Islet precursor cell (in vitro differentiated cells): ENCODE data around the gene CCPG1.

Experiments used
- DNase-seq: peaks from one replicate; pipeline ENCODE4 v3.0.0-alpha.2; 2018

CCPG1 gene

DNA sequence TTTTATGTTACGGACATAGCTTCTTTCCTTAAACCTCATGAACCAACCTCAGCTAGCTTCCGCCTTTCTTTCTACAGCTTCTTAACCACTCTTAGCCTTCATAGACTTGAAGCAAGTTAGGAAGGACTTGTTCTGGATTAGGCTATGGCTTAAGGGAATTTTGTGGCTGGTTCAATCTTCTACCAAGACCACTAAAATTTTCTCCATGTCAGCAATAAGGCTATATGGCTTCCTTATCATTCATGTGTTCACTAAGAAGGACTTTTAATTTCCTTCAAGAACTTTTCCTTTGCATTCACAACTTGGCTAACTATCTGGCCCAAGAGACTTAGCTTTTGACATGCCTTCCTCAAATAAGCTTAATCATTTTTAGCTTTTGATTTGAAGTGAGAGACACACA lies 24.5 kb downstream of the CCPG1 start:
- DNase-seq, result no peak

DNA sequence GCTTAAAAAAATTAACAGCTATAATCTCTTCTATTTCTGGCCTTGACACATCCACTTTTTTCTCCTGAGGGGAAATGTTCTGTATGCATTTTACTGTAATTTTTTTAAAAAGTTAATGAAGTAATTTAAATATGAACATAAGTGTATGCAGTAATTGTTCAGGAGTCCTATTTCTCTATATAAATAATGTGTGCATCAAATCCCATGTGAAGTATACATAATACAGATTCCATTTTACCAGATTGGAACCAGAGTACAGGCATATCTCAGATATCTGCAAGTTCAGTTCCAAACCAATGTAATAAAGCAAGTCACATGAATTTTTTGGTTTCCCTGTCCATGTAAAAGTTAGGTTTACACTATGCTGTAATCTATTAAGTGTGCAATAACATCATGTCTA lies 26.6 kb downstream of the CCPG1 start:
- no peak for DNase-seq

DNA sequence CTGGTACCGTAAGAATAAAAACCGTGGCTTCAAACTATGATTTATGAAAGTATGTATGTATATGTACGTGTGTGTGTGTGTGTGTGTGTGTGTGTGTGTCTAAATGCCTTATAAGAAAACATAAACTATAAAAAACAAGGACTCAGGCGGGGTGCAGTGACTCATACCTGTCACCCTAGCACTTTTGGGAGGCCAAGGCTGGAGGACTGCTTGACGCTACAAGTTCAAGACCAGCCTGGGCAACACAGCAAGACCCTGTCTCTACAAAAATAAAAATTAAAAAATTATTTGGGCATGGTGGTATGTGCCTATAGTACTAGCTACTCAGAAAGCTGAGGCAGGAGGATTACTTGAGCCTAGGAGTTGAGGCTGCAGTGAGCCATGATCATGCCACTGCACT lies 29.1 kb downstream of the CCPG1 start:
- DNase-seq, result no peak

DNA sequence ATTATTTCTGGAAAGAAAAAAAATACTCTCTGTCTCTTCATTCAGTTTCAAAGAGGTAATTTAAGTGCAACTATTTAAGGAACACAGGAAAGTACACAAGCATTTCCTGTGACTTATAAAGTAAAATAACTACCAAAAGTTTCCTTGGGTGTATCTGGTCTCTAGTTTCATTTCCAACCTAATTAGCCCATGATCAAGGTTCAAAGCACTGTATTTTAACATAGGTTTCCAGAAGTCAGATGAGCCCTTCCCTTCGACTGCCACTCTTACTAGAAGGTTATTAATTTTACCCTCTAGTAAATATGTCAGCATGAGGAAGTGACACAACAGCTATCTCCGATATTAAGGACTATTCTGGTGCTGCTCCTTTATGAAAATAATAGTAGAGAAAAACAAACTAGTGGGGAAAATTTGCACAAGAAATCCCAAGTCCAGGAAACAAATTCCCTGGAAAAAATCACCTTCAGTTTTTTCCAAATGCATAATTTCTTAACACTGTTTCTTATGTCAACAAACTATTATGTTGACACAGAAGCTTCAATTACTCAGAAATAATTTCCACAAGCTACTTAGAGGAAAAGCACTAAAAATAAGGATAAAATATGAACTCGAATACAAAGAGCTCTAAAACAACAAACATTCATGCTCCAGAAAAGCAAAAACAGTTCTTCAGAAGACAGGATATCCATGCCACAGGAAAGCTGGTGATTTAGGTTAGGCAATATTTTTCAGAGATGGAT lies 35.3 kb downstream of the CCPG1 start:
- DNase-seq, result no peak

DNA sequence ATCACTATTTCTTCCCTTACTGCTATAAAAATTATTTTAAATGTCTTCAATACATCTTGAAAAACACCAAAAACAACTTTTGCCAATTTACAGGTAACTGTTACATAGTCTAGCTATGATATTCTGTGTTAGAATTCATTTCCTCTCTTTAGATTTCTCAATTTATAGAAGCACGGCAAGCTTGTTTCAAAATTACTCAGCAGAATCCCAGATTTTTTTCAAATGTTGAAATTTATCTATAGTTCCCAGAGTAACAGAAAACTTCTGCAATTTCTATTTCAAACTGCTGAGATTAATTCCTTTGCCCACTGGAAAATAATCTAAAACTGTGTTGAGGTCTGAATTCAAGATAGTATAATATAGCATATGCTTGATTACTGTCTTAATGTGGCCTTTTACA lies 41.2 kb downstream of the CCPG1 start:
- DNase-seq, result no peak

DNA sequence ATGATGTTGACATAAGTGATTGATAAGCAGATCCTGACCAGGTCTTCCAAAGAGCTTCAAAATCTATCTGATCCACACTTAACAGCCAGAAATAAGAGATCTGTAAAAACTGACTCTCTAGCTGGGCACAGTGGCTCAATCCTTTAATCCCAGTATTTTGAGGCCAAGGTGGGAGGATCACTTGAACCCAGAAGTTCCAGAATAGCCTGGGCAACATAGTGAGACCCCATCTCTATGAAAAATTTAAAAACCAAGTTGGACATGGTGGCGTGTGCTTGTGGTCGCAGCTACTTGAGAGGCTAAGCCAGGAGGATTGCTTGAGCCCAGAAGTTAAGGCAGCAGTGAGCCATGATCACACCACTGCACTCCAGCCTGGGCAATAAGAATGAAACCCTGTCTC lies 45.5 kb downstream of the CCPG1 start:
- DNase-seq, result no peak

DNA sequence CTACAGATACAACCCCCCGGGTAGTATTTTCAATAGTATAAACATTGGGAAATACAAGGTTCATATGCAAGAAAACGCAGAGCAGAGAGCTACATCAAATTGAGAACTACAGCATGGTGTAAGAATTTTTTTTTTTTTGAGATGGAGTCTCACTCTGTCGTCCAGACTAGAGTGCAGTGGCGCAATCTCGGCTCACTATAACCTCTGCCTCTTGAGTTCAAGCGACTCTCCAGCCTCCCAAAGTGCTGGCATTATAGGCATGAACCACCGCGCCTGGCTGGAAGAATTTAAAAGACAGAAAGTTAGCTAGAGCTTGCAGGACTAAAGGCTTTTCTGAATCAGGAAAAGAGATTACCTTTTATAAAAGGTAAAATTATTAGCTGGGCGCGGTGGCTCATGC lies 47.1 kb downstream of the CCPG1 start:
- DNase-seq, result no peak

DNA sequence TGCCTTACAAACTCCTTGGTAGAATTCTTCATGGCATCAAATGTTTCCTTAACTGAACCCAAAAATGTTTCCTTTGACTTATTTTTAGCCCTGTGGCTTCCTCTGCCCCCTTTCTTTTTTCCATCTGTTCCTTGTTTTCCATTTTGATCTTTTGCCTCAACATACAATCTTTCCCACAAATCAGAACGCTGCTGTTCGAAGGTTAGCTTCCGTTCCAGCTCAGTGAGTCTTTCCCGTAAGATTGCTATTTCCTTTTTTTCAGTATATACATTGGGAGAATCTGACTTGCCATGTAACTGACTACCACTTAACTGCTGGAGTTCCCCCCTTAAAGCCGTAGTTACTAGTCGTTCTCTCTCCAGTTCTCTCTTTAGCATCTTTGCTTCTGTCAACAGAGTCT lies 47.9 kb downstream of the CCPG1 start:
- DNase-seq, result no peak

DNA sequence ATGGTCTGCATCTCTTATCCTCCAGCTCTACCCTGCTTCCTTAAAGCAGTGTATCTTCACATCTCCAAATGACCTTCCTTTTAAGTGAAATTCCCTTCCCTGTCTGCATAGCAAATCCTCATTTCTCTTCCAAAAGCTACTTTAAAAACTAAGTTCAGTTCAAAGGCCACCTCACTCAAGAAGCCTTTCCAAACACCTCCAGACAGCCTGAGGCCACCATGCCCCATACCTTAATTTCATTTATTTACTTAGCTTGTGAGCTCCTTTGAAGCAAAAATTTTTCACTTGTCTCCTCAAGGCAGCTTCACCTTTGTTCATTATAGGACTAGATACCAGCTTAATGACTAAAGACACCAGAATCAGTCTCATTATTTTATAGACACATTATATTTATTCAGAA lies 49.7 kb downstream of the CCPG1 start:
- DNase-seq, result peak; percentile 60

DNA sequence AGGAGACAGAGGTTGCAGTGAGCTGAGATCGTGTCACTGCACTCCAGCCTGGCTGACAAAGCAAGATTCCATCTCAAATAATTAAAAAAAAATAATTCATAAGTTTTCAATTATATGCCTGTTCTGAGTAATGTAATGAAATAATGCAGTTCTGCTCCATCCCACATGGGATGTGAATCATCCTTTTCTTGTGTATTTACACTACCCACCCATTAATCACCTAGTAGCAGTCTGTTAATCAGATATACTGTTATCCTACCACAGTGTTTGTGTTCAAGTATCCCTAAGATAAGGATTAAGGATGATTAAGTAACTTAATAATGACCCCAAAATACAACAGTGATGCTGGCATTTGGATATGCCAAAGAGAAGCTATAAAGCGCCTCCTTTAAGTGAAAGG lies 50.4 kb downstream of the CCPG1 start:
- DNase-seq, result no peak

DNA sequence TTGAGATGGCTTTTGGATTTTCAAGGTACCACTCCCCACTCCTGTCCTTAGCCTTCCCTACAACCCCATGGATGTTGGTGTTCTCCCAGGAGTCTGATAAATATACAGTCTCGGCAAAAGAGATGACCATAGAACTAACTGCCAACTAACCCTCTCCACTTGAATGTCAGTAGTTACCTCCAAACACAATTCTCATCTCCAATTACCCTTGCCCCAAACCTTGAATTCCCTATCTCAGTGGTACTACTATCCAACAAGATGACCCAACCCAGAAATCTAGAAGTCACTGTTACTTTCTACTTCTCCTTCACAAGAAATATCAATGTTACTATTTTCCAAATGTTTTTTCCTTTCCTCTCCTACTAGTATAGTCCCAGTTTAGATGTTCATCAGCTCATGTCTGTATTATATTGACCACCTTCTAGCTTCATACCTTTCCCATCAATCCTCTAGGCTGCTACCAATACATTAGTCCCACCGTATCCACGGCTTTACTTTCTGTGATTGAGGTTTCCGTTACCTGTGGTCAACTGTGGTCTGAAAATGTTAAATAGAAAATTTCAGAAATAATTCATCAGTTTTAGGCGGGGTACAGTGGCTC lies 51.1 kb downstream of the CCPG1 start:
- no peak for DNase-seq

DNA sequence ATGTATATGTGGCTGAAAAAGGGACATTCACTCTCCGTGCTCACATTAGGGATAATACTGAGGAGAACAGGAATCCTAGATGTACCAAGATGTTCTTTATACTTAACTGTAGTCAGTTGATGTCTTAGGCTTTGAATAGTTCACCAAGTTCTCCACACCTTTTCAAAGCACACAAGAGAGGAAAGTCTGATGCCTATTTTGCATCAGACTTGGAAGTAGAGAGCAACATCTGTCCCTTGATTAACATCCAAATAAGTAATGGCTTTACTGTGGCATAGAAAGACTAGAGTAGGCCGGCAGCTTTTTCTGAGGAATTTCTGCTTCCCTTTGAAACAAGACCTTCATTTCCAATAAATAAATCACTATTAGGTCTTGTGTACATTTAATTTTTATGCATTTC lies 55.1 kb downstream of the CCPG1 start:
- no peak for DNase-seq

DNA sequence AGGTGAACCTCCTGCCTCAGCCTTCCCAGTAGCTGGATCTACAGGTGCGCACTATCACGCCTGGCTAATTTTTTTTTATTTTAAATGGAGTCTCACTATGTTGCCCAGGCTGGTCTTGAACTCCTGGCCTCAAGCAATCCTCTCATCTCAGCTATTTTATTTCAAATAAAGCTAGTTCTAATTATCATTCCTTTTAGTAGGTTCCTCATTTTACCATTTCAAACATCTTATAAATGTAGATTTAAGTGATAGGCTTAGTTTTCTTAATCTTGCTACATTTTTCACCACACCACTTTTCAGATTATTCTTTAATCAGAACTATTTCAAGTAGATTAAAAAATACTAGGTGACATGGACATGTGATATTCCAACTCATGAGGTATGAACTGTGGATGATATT lies 58.9 kb downstream of the CCPG1 start:
- DNase-seq, result no peak

DNA sequence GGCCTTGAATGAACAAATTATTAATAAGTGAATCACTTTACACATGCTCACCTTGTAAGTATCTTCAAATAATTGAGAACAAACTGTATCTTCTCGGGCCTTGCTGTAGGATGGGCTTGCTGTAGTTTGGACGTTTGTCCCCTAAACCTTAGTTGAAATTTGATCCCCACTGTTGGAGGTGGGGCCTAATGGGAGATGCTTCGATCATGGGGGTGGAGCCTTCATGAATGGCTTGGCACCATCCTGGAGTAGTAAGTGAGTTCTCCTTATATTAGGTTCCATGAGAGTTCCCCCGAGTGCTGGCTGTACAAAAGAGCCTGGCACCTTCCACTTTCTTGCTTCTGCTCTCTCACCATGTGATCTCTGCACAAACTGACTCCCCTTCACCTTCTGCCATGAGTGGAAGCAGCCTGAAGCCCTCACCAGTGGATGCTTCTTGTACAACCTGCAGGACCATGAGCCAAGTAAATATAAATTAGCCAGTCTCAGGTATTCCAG lies 59.8 kb downstream of the CCPG1 start:
- no peak for DNase-seq

DNA sequence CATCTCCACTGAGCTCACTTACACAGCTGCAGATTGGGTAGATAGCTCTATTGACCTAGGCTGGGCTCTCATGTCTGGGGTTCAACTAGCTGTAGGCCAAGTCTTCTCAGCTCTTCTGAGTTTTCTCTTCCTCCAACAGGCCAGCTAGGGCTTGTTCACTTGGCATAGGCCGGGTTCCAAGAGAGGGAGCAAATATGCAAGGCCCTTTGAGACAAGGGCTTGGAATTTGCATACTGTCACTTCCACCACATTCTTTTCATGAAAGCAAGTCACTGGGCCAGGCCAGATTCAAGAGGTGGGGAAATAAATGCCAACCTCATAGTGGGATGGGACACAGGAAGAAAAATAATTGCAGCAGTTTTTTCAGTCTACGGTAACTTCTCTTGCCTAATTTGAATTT lies 64.0 kb downstream of the CCPG1 start:
- peak; percentile 57 for DNase-seq

DNA sequence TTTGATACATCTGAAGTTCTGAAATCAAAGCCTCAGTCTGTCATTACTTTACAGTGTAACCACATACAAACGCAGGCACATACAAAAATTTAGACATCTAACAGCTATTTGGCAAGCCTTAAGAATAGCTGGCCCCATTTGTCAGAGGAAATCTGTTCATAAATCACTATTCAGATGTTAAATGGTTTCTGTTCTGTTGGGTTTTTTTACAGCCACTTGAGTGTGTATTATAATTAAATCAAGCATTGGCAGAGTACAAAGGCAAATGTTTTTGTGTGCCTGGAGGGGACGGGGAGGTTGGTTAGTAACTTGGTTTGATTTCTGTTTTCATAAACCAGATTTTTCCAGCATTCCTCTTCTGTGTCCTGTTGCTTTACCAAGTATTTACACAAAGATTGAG lies 65.0 kb downstream of the CCPG1 start:
- DNase-seq, result no peak

DNA sequence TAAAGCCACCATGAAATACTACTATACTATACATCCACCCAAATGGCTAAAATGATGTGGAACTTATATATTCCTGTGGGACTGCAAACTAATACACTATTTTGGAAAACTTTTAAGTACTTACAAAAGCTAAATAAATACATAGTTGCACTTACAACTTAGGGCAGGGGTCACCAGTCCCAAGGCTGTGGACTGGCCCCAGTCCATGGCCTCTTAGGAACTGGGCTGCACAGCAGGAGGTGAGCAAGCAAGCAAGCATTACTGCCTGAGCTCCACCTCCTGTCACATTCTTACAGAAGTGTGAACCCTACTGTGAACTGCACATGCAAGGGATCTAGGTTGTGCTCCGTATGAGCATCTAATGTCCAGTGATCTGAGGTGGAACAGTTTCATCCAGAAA lies 71.0 kb downstream of the CCPG1 start:
- DNase-seq, result no peak

DNA sequence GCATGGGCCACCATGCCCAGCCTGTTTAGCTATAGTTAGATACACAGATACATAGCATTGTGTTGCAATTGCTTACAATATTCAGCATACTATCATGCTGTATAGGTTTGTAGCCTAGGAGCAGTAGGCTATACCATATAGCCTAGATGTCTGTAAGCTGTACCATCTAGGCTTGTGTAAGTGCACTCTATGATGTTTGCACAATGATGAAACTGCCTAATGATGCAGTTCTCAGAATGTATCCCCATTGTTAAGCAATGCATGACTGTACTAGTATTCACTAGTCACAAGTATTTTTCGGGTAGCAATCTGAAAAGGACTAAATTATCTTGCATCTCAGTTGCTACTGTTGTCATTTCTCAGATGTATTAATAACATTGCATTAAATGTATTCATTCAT lies 73.2 kb downstream of the CCPG1 start:
- DNase-seq, result no peak

DNA sequence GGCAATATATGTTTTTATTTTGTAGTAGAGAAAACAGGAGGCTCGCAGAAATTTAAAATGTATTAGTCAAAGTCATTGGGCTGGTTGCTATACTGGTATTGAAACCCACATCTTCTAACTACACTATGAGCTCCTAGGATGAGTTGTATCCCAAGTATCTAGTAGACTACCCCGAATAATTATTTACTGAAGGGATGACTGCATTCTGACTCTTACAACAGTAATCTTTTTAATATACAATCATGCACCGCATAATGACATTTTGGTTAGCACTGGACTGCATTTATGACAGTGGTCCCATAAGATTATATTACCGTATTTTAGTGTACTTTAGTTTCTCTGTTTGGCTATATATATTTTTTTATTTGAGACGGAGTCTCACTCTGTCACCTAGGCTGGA lies 73.8 kb downstream of the CCPG1 start:
- DNase-seq, result no peak

DNA sequence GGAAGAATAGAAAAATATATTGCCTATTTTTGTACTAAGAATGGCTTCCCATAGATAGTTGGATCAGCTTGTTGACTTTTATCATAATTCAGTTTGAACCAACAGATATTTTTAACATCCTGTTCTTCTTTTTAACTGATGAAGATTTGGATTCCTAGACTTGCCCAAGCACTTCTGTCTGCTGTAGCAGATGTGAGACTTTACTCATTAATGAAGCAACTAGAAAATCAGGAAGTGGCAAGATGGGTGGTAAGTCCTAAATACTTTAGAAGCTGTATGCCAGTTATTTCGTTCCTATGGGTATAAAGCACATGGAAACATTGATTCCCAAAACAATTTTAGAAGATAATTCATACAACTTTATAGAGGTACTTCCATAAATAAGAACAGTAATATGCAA lies 80.8 kb downstream of the CCPG1 start:
- no peak for DNase-seq

DNA sequence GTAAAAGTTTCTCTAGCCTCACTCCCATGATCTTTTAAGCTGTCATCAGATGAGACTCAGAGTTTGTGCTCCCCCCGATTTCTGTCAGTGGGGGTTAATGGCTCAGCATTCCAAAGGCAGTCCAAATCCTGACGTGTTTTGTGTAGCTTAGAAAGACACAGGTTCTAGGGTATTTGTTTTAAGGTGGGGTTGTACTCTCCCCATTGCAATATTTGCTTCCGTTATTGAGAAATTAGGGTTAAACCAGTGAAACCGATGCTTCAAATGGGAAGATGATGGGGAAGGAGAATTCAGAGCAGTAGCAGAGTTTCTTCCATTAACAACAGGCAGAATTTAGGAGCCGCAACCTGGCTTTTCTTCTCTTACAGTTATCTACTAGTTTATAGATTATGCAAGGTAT lies 85.7 kb downstream of the CCPG1 start:
- DNase-seq, result no peak

DNA sequence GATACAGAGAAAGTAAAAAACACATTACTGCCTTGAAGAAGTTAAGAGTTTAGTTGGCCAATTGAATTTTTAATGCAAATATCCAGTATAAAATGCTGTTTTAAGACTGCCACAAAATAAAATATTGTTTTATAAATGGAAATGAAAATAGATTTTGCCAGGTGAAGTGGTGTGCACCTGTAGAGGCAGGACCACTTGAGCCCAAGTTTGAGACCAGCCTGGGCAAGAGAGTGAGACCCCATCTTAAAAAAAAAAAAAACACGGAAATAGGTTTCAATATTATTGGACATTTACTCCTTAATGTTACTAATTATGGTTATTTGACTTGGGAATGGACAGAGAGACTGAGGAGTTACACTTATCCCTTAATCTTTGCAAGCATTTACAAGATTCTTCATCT lies 87.2 kb downstream of the CCPG1 start:
- no peak for DNase-seq

DNA sequence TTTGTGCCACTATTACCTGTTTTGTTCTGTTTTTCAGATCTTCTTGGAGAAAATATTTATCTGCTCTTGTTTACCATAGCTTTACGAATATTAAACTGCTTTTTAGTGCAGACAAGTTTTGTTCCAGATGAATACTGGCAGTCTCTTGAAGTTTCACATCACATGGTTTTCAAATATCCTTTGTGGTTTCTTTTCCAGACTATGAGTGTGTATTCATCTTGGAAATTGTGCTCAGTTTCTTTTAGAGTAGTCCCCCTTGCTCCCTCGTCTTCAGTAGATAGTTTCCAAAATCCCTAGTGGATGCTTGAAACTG lies 88.0 kb downstream of the CCPG1 start:
- DNase-seq, result no peak

DNA sequence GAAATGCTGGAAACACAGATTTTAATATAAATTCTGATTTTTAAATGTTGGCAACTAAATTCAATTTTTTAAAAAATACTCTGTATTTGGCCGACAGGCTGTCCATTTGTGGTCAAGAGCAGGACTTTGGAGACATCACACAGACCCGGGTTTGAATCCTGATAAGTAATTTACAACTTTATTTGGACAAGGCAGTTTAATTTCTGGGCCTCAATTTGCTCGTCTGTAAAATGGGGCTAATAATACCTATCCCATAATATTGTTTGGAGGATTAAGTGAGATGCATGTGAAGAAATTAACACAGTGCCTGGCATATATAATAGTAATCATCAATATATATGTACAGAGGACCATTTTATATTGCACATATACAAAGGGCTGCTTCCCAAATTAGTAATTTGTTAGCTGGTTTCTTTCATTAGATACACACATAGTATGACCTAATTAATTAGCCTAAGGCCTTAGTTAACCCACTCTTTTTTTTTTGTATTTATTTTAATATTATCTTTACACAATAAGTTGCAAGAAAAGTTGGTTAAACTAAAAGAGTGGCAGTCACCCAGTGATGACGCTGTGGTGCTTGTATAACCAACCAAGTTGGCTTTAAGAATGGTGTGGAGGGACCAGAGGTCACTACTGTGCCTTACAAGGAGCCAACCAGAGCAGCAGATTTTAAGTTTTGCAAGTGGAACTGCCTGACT lies 88.5 kb downstream of the CCPG1 start:
- no peak for DNase-seq
